Measurements from ENCODE around the gene CTR9. TPM values are rescaled to one million over a fixed set of nuclear protein-coding genes. Genes with fewer than 3 reads are reported as not detected.

The CTR9 gene
- total RNA-seq, 6 experiments from 2014 or later: 15.9 to 38.9 (median 20.0) TPM

DNA sequence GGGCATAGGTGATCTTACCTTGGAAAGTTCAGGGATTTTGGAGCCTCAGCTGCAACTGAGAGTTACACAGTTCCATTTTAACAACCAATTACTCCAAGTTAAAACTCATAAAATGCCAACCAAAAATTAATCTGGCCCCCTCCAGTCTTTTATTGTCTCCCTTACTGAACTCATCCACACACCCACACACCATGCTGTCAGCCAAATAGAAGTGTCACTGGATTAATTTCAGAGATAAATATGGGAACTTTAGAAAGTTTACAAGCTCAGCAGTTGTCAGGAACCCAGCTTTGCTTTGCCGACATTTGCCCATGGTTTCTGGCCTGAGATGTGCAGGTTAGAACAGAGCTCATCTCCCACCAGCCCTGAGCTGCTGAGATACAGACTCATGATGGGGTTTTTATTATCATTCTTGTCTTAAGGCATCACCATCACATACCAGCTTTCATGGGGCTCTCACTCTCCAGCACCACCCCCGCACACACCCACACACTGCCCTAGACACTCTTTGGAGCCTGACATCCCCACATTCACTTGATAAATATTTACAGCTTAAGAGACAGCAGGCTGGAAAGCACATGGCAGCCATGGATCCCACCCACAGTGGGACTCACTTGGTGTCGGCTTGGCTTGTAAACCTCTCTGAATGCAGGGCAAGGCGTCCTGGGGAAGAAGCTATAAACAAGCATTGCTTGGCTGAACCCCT is 23.7 kb upstream of the CTR9 start:
- WGBS (ENCODE audit: insufficient coverage, low coverage, low lambda C conversion rate, missing lambda C conversion rate): 77% methylated on average over 4 of the region's 4 CpGs
- Histone ChIP-seq H3K27ac (no peak overlapping the region), H3K9me3 (no peaks in the 10 kb centered on the region), H3K4me1 (no peaks in the 10 kb centered on the region), H3K27me3 (no peaks in the 10 kb centered on the region), H3K36me3 (no peaks in the 10 kb centered on the region), H3K4me3 (no peak overlapping the region)
- TF ChIP-seq CTCF (IDR thresholded peaks at IDR 0.05) (no peak), POLR2A (IDR thresholded peaks at IDR 0.05) (no peak)
- intact Hi-C loops (cut with DNase I): no loop called here
- DNase-seq (no peak), ATAC-seq (no peak)

GRCh38 chr11:10728154-10728553 is 22.9 kb upstream of the CTR9 start:
- no peak for TF ChIP-seq CTCF (IDR thresholded peaks at IDR 0.05)
- TF ChIP-seq POLR2A (IDR thresholded peaks at IDR 0.05): no peak
- no peak for ATAC-seq
- intact Hi-C loops (cut with DNase I): no loop called here

DNA sequence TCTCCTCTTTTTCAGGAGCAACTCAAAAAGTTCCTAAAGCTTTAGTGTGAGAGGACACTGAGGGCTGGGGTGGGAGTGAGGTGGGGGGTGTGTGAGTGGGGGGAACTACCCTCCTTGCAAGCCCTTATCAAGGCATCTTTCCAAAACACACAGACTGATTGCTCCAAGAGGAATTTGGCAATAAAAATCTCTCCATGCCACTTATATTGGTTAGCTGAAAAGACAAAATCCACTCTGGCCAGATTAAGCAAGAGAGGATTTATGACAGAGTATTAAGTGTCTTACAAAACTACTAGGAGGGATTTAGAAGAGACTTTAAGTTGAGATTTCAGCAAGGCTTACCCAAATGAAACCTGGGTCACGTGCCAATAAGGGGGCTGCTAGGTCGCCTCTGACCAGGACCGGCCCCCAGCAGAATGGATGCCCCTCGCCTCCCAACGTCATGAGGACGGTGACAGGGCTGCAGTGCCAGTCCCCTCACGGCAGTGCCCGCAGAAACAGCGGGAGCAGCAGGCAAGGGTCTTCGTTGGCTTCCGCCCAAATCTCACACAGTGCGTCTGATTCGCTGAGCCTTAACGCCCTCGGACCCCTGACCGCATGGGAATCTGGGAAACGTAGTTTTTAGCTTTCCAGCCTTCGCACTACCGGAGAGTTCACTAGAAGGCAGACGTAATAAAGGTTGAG is 22.1 kb upstream of the CTR9 start:
- TF ChIP-seq CTCF (IDR thresholded peaks at IDR 0.05) (no peak), POLR2A (IDR thresholded peaks at IDR 0.05) (no peak)
- ATAC-seq (no peak), DNase-seq (no peak)
- Histone ChIP-seq H3K36me3 (no peaks in the 10 kb centered on the region), H3K27me3 (no peaks in the 10 kb centered on the region), H3K4me1 (no peaks in the 10 kb centered on the region), H3K9me3 (no peaks in the 10 kb centered on the region), H3K4me3 (no peak overlapping the region), H3K27ac (no peak overlapping the region)
- WGBS (ENCODE audit: insufficient coverage, low coverage, low lambda C conversion rate, missing lambda C conversion rate): 39% methylated on average over 13 of the region's 20 CpGs
- intact Hi-C loops (cut with DNase I): no loop called here

More at GRCh38 chr11:10728154-10728553, 22.9 kb upstream of the CTR9 start:
- Histone ChIP-seq H3K27ac (no peak overlapping the region), H3K27me3 (no peaks in the 10 kb centered on the region), H3K4me3 (no peak overlapping the region), H3K9me3 (no peaks in the 10 kb centered on the region), H3K36me3 (no peaks in the 10 kb centered on the region), H3K4me1 (no peaks in the 10 kb centered on the region)
- no peak for DNase-seq
- 82% methylated on average over 2 of the region's 3 CpGs for WGBS (ENCODE audit: insufficient coverage, low coverage, low lambda C conversion rate, missing lambda C conversion rate)

DNA sequence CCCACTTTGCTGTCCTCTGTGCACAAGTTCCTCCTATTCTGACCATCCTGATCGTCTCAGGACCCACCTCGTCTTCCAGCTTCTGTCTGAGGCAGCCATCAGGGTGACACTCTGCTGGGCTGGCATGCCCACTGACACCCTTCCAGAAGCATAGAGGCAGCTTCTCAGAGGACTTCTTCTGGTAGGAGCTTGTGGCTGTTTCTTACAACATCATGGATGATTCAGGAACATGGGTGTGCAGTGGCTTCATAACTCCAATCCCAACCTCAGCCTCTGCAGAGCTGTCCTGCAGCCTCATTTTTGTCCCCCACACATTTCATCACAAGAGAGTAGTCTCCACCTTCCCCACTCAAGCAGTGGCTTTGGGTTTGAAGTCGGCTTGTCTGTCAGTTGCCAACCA is 20.9 kb upstream of the CTR9 start:
- intact Hi-C loops (cut with DNase I): loop anchor here in 1 of 2 donors (10.0 kb wide), 1 partner anchor 325 kb away; no protein-coding TSS in a partner anchor
- WGBS (ENCODE audit: insufficient coverage, low coverage, low lambda C conversion rate, missing lambda C conversion rate): 92% methylated on average over 2 of the region's 3 CpGs
- Histone ChIP-seq H3K9me3 (no peaks in the 10 kb centered on the region), H3K27me3 (no peaks in the 10 kb centered on the region), H3K36me3 (no peaks in the 10 kb centered on the region), H3K27ac (no peak overlapping the region), H3K4me1 (no peaks in the 10 kb centered on the region), H3K4me3 (no peak overlapping the region)
- no peak for DNase-seq
- TF ChIP-seq CTCF (IDR thresholded peaks at IDR 0.05) (no peak), POLR2A (IDR thresholded peaks at IDR 0.05) (no peak)
- ATAC-seq: no peak
